HG03175 (cell line): ENCODE results near the gene HAPSTR1.

ENCODE experiments used
- ATAC-seq: cut with Tn5 transposase; IDR thresholded peaks from one replicate; pipeline ENCODE4 v1.9.1; 2021; ENCODE audit warnings: mild to moderate bottlenecking, moderate library complexity; ENCODE audit not compliant: unreplicated experiment

The HAPSTR1 gene

GRCh38 chr16:9095656-9096397 is 4.4 kb downstream of the HAPSTR1 start:
- no peak for ATAC-seq

GRCh38 chr16:9096416-9096952 is 5.0 kb downstream of the HAPSTR1 start:
- no peak for ATAC-seq

GRCh38 chr16:9097266-9098219 is 6.1 kb downstream of the HAPSTR1 start:
- ATAC-seq: no peak

GRCh38 chr16:9098377-9099090 is 7.1 kb downstream of the HAPSTR1 start:
- ATAC-seq: no peak

GRCh38 chr16:9099131-9099625 is 7.7 kb downstream of the HAPSTR1 start:
- ATAC-seq: no peak

GRCh38 chr16:9102379-9102778 is 10.9 kb downstream of the HAPSTR1 start:
- ATAC-seq: no peak

GRCh38 chr16:9102943-9103342 is 11.5 kb downstream of the HAPSTR1 start:
- ATAC-seq: no peak

- no peak for ATAC-seq
Measured at GRCh38 chr16:9103546-9103945, 12.1 kb downstream of the HAPSTR1 start.

- ATAC-seq: no peak
Measured at GRCh38 chr16:9105189-9105588, 13.7 kb downstream of the HAPSTR1 start.

GRCh38 chr16:9107025-9107970 is 15.9 kb downstream of the HAPSTR1 start:
- no peak for ATAC-seq

GRCh38 chr16:9109255-9109654 is 17.8 kb downstream of the HAPSTR1 start:
- no peak for ATAC-seq

GRCh38 chr16:9112166-9112843 is 20.9 kb downstream of the HAPSTR1 start:
- no peak for ATAC-seq

GRCh38 chr16:9112844-9113186 is 21.4 kb downstream of the HAPSTR1 start:
- no peak for ATAC-seq

- no peak for ATAC-seq
Measured at GRCh38 chr16:9113707-9114106, 22.3 kb downstream of the HAPSTR1 start.

- ATAC-seq: no peak
Measured at GRCh38 chr16:9114112-9114511, 22.7 kb downstream of the HAPSTR1 start.

- ATAC-seq: no peak
Measured at GRCh38 chr16:9114842-9115241, 23.4 kb downstream of the HAPSTR1 start.

GRCh38 chr16:9115277-9115676 is 23.8 kb downstream of the HAPSTR1 start:
- ATAC-seq: no peak

GRCh38 chr16:9116141-9116540 is 24.7 kb downstream of the HAPSTR1 start:
- ATAC-seq: no peak

GRCh38 chr16:9118170-9118569 is 26.7 kb downstream of the HAPSTR1 start:
- no peak for ATAC-seq
